SK-N-SH (cell line): ENCODE measurements around the gene DLX6. TPM values are rescaled to one million over a fixed set of nuclear protein-coding genes. Genes with fewer than 3 reads are reported as not detected.

Experiments
- CTCF ChIA-PET: fragments of 300-600, 350-600 bp; formaldehyde crosslinking; extraction: SDS; loops from one replicate; lab custom pipeline; 2021; lab: Yijun Ruan, JAX
- POLR2A ChIA-PET: fragments of 350-600 bp; sonication (Branson Sonifier 250); formaldehyde crosslinking; extraction: SDS; loops from one replicate; lab custom pipeline; 2020; ENCODE audit warnings: antibody characterized with exemption, inconsistent platforms; lab: Yijun Ruan, JAX
- DNase-seq: peaks from one replicate; pipeline ENCODE4 v3.0.0; 2012
- H2AFZ ChIP-seq: fragments of 200-600 bp; sonication (generic); 2 replicates; pipeline ENCODE4 v1.8.1; 2016; ENCODE audit warnings: antibody characterized with exemption, mild to moderate bottlenecking, low read depth
- H3F3A ChIP-seq: fragments of 200-600 bp; sonication (generic); replicated peaks from 2 replicates; pipeline ENCODE3; 2016; ENCODE audit warnings: antibody characterized with exemption, mild to moderate bottlenecking; ENCODE audit not compliant: insufficient read depth
- H3K27ac ChIP-seq, 2 experiments: fragments of 200-500 bp in 1 of 2; fragments of 200-600 bp in 1 of 2; sonication (Bioruptor generic) in 1 of 2; sonication (generic), shearing (Covaris generic) in 1 of 2; 2 replicates each; pipeline versions ENCODE4 v1.5.1 to v1.6.1; 2014 to 2016; ENCODE audit warnings: low read depth in 2 of 2, inconsistent platforms in 1 of 2, low read length in 1 of 2, mild to moderate bottlenecking in 1 of 2, mixed read lengths in 1 of 2
- H3K27me3 ChIP-seq: fragments of 200-600 bp; sonication (generic), shearing (Covaris generic); 2 replicates; pipeline ENCODE4 v1.6.1; 2016; ENCODE audit warnings: mixed run types; ENCODE audit not compliant: insufficient read depth
- H3K36me3 ChIP-seq, 2 experiments: fragments of 200-500 bp in 1 of 2; fragments of 200-600 bp in 1 of 2; sonication (Bioruptor generic) in 1 of 2; sonication (generic) in 1 of 2; replicated peaks in 1 of 2; 2 replicates each; pipeline versions ENCODE3 to v1.5.1; 2014 to 2016; ENCODE audit warnings: low read length in 1 of 2, mild to moderate bottlenecking in 1 of 2; ENCODE audit not compliant: insufficient read depth in 2 of 2, control insufficient read depth in 1 of 2
- H3K4me1 ChIP-seq, 2 experiments: fragments of 200-500 bp in 1 of 2; fragments of 200-600 bp in 1 of 2; sonication (Bioruptor generic) in 1 of 2; sonication (generic), shearing (Covaris generic) in 1 of 2; 2 replicates each; pipeline versions ENCODE4 v1.5.1 to v1.6.1; 2014 to 2016; ENCODE audit warnings: low read depth in 1 of 2, low read length in 1 of 2, mixed run types in 1 of 2; ENCODE audit not compliant: insufficient read depth in 2 of 2, control insufficient read depth in 1 of 2
- H3K4me2 ChIP-seq: fragments of 200-600 bp; sonication (generic), shearing (Covaris generic); 2 replicates; pipeline ENCODE4 v1.6.1; 2017; ENCODE audit warnings: mixed run types
- H3K4me3 ChIP-seq, 2 experiments: fragments of 200-500 bp in 1 of 2; fragments of 200-600 bp in 1 of 2; sonication (Bioruptor generic) in 1 of 2; sonication (generic), shearing (Covaris generic) in 1 of 2; 2 replicates each; pipeline versions ENCODE4 v1.5.1 to v1.8.1; 2014 to 2016; ENCODE audit warnings: low read depth in 2 of 2, inconsistent platforms in 1 of 2, low read length in 1 of 2, mild to moderate bottlenecking in 1 of 2, mixed read lengths in 1 of 2, moderate library complexity in 1 of 2
- H3K79me2 ChIP-seq: fragments of 200-600 bp; sonication (generic); 2 replicates; pipeline ENCODE4 v1.8.1; 2017; ENCODE audit warnings: mild to moderate bottlenecking; ENCODE audit not compliant: insufficient read depth
- H3K9ac ChIP-seq: fragments of 200-600 bp; sonication (generic); 2 replicates; pipeline ENCODE4 v1.6.1; 2017; ENCODE audit warnings: mixed run types
- H3K9me2 ChIP-seq: fragments of 200-600 bp; sonication (generic); 2 replicates; pipeline ENCODE4 v1.6.1; 2017; ENCODE audit warnings: mixed run types
- H3K9me3 ChIP-seq: fragments of 200-600 bp; sonication (generic); 2 replicates; pipeline ENCODE4 v1.6.1; 2017; ENCODE audit warnings: mixed run types, mild to moderate bottlenecking, moderate library complexity
- H4K20me1 ChIP-seq: fragments of 200-600 bp; sonication (generic); 2 replicates; pipeline ENCODE4 v1.6.1; 2017; ENCODE audit warnings: mild to moderate bottlenecking, mixed run types; ENCODE audit not compliant: insufficient read depth
- CHD2 ChIP-seq: fragments of 150-350 bp; IDR thresholded peaks from 2 replicates; pipeline ENCODE4 v1.6.1; 2018; ENCODE audit warnings: low read length; ENCODE audit not compliant: partially characterized antibody
- EZH2phosphoT487 ChIP-seq: fragments of 200-600 bp; sonication (generic); IDR thresholded peaks from 2 replicates; pipeline ENCODE4 v1.6.1; 2017; ENCODE audit warnings: low read depth, mixed run types, mild to moderate bottlenecking, antibody characterized with exemption, moderate library complexity, borderline replicate concordance
- FOXJ3 ChIP-seq: sonication (generic); formaldehyde crosslinking; IDR thresholded peaks from 2 replicates; pipeline ENCODE4 v1.5.1; 2020; ENCODE audit warnings: mild to moderate bottlenecking, missing genetic modification reagents
- GABPA ChIP-seq: IDR thresholded peaks from 2 replicates; pipeline ENCODE4 v1.4.0; 2012; ENCODE audit warnings: low read depth, mild to moderate bottlenecking
- NFIC ChIP-seq: IDR thresholded peaks from 2 replicates; pipeline ENCODE4 v1.4.0; 2012; ENCODE audit warnings: borderline replicate concordance
- NRF1 ChIP-seq: IDR thresholded peaks from 2 replicates; pipeline ENCODE4 v1.6.1; 2012; ENCODE audit warnings: low read depth, mild to moderate bottlenecking, low read length
- RFX5 ChIP-seq: IDR thresholded peaks from 2 replicates; pipeline ENCODE4 v1.6.1; 2012; ENCODE audit warnings: mild to moderate bottlenecking, improper control_type of control experiment, low read length
- RXRA ChIP-seq: IDR thresholded peaks from 2 replicates; pipeline ENCODE4 v1.4.0; 2012; ENCODE audit warnings: low read depth, mild to moderate bottlenecking, borderline replicate concordance
- TAF1 ChIP-seq: IDR thresholded peaks from 2 replicates; pipeline ENCODE4 v1.6.1; 2012; ENCODE audit warnings: low read depth, mild to moderate bottlenecking, low read length, moderate library complexity, borderline replicate concordance
- USF1 ChIP-seq: IDR thresholded peaks from 2 replicates; pipeline ENCODE4 v1.4.0; 2012; ENCODE audit warnings: low read depth, borderline replicate concordance
- USF2 ChIP-seq: fragments of 150-350 bp; IDR thresholded peaks from 2 replicates; pipeline ENCODE4 v1.6.1; 2017; ENCODE audit warnings: antibody characterized with exemption, low read length, low read depth, borderline replicate concordance
- ZBTB33 ChIP-seq: IDR thresholded peaks from 2 replicates; pipeline ENCODE4 v1.4.0; 2012; ENCODE audit warnings: low read depth, borderline replicate concordance
- whole genome bisulfite sequencing: methylation state at CpG from one replicate; pipeline ENCODE4 v1.1.6; 2017; ENCODE audit warnings: low lambda C conversion rate; 5-methylcytosine and 5-hydroxymethylcytosine counted together
- polyA plus RNA-seq, 3 experiments: library from polyadenylated mRNA; depleted of rRNA; stranded (reverse); fragments of >200 nt; gene quantifications; 2 replicates each; pipeline ENCODE4 v1.2.3, GENCODE V29; 2012

Gene DLX6
- polyA plus RNA-seq, 1 of the 3 experiments (the other 2 are of a cell fraction): 0.23 TPM

GRCh38 chr7:97016381-97017191 lies 11.2 kb downstream of the DLX6 start:
- peaks cover 0 to 8% of the 10 kb centered on the region in 2 experiments; a peak in 3 of 4 replicates for H3K4me1 ChIP-seq
- H3K9me2 ChIP-seq: no peaks in the 10 kb centered on the region
- peaks cover 27% of the 10 kb centered on the region for H3K27me3 ChIP-seq
- H4K20me1 ChIP-seq: no peaks in the 10 kb centered on the region
- WGBS: 25% methylated on average over 41 of the region's 55 CpGs
- H3K9me3 ChIP-seq: no peaks in the 10 kb centered on the region
- CTCF ChIA-PET: interaction anchor here (0.6 to 6.3 kb wide), 15 partner anchors 8 to 1100 kb away, joined by 3 to 78 read pairs (median 5); partner anchors contain the start of genes DLX5 and DLX6
- H3F3A ChIP-seq: no peaks in the 10 kb centered on the region
- peak; percentile 89 for DNase-seq
- no peaks in the 10 kb centered on the region for H3K36me3 ChIP-seq
- no peaks in the 10 kb centered on the region for H3K79me2 ChIP-seq
- H3K9ac ChIP-seq: no peak overlapping the region
- H3K4me2 ChIP-seq: peak overlapping the region; percentile 80
- POLR2A ChIA-PET: interaction anchor here (0.6 to 2.2 kb wide), 2 partner anchors 11 to 940 kb away, joined by 3 to 19 read pairs; partner anchors contain the start of gene DLX6
- peak overlapping the region; percentile 38 to 53 for H3K4me3 ChIP-seq
- TF ChIP-seq RXRA: no peak
- no peak for TF ChIP-seq USF2
- no peak for TF ChIP-seq NRF1
- peak; percentile 28 for TF ChIP-seq CHD2
- no peak for TF ChIP-seq GABPA
- H3K27ac ChIP-seq: no peak overlapping the region
- H2AFZ ChIP-seq: peak overlapping the region; percentile 80; the same call in 1 of the 2 replicates

DNA sequence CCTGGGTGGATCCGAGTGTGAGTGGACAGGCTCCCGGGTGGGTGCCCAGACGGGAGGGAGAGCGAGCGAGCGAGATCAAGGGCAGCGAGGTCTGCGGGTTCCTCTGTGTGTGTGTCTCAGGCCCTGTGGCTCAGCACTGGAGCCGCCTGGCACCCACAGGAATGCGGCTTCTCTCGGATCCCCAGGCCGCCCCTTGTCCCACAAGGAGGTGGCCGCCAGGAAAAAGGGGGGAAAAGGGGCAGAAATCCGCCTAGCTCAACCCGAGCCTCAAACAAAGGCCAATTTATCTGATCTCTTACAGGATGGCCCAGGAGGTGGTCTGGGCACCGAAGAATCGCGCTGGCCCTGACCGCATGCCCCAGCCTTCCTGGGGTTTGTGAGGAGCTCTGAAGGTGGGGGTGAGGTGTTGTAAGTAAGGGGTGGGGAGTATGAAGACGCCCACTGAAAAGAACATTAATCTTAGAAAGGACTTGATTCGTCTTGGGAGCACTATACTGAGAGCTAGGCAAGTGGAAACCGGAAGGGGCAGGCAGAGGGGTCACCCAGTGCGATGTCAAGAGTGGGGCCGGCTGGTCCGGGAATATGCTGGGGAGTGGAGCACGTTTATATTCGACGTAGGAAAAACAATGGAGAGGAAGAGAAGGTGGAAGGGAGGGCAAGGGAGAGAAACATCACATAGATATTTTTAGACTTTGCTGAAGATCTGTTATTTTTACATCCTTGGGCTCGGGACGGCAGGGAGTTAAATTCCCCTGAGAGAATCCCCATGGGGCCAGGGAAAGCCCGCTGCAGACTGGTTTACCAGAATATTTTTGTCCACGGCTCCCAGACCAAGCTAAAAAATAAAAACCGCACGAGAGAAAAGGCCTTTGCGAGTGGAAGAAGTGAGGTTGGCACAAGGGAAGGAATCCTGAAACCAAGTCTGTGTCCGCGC lies 12.1 kb downstream of the DLX6 start:
- H3K79me2 ChIP-seq: no peaks in the 10 kb centered on the region
- no peak overlapping the region for H2AFZ ChIP-seq
- H3K36me3 ChIP-seq: no peaks in the 10 kb centered on the region
- peaks cover 0 to 8% of the 10 kb centered on the region in 2 experiments; a peak in 3 of 4 replicates for H3K4me1 ChIP-seq
- H3K9me3 ChIP-seq: no peaks in the 10 kb centered on the region
- ChIA-PET CTCF (interaction anchor here (0.9 to 6.3 kb wide), 9 partner anchors 8 to 1101 kb away, joined by 3 to 78 read pairs (median 6); partner anchors contain the start of genes DLX5 and DLX6), POLR2A (interaction anchor here (0.6 to 2.2 kb wide), 2 partner anchors 11 to 941 kb away, joined by 3 to 19 read pairs; partner anchors contain the start of gene DLX6)
- H3K4me2 ChIP-seq: no peak overlapping the region
- WGBS: 80% methylated on average over 37 of the region's 37 CpGs
- no peak overlapping the region for H3K4me3 ChIP-seq
- no peaks in the 10 kb centered on the region for H3F3A ChIP-seq
- no peak overlapping the region for H3K9ac ChIP-seq
- no peak overlapping the region for H3K27ac ChIP-seq
- DNase-seq: no peak
- H3K9me2 ChIP-seq: no peaks in the 10 kb centered on the region
- H3K27me3 ChIP-seq: peaks cover 26% of the 10 kb centered on the region
- no peaks in the 10 kb centered on the region for H4K20me1 ChIP-seq
- TF ChIP-seq USF1 (no peak), NFIC (no peak), ZBTB33 (no peak), FOXJ3 (CRISPR knock-in tag) (no peak), EZH2phosphoT487 (no peak), TAF1 (no peak), RFX5 (no peak)
